Thyroid gland (tissue), 4 donors: Measurements from ENCODE around the gene BIK.

ENCODE experiments used
- POLR2A ChIP-seq, 2 donors: fragments of 450-650 bp; IDR thresholded peaks; one replicate each; pipeline ENCODE4 v1.6.1; 2017; ENCODE audit warnings: antibody characterized with exemption in 2 of 2, mild to moderate bottlenecking in 2 of 2, moderate library complexity in 1 of 2
- TF ChIP-seq, protein P1 (sequence below), 6 experiments: fragments of 200-600 bp in 3 of 6; fragments of 450-650 bp in 3 of 6; sonication (generic) in 3 of 6; IDR thresholded peaks; one replicate each; pipeline ENCODE4 v1.5.1; 2016 to 2019; ENCODE audit warnings: antibody characterized with exemption in 6 of 6, mild to moderate bottlenecking in 2 of 6, inconsistent platforms in 1 of 6, moderate library complexity in 1 of 6

DNA sequence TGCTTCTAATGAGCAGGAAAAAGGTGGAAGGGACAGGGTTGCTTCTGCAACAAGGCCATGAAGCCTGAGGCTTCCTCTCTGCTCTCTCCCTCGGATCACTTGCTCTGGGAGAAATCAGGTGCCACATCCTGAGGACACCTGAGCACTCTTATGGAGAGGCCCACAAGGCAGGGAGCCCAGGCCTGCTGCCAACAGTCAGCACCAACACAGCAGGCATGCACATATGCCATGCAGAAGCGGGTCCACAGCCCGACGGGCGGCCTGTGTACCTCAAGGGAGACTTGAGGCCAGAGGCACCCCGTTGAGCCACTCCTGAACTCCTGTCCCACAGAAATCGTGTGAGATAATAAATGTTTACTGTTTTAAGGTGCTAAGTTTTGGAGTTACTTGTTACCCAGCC, 66.9 kb downstream of the BIK start:
- TF ChIP-seq, protein P1, sequence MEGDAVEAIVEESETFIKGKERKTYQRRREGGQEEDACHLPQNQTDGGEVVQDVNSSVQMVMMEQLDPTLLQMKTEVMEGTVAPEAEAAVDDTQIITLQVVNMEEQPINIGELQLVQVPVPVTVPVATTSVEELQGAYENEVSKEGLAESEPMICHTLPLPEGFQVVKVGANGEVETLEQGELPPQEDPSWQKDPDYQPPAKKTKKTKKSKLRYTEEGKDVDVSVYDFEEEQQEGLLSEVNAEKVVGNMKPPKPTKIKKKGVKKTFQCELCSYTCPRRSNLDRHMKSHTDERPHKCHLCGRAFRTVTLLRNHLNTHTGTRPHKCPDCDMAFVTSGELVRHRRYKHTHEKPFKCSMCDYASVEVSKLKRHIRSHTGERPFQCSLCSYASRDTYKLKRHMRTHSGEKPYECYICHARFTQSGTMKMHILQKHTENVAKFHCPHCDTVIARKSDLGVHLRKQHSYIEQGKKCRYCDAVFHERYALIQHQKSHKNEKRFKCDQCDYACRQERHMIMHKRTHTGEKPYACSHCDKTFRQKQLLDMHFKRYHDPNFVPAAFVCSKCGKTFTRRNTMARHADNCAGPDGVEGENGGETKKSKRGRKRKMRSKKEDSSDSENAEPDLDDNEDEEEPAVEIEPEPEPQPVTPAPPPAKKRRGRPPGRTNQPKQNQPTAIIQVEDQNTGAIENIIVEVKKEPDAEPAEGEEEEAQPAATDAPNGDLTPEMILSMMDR (IDR thresholded peaks at IDR 0.05) = no peak
- no peak for TF ChIP-seq POLR2A (IDR thresholded peaks at IDR 0.05)
